HEK293T (cell line): ENCODE measurements around the gene GNL3L.
"Not testable (repeated sequence)": the region's sequence is repeated elsewhere in the genome, so short reads cannot be mapped to it uniquely, and the experiment has no call there.

Experiments used
- CTCF ChIA-PET: fragments of 350-600 bp; formaldehyde crosslinking; extraction: SDS; loops from one replicate; lab custom pipeline; 2021; ENCODE audit warnings: antibody characterized with exemption, inconsistent platforms; lab: Yijun Ruan, JAX
- POLR2A ChIA-PET: fragments of 350-600 bp; formaldehyde crosslinking; extraction: SDS; loops from one replicate; lab custom pipeline; 2020; ENCODE audit warnings: antibody characterized with exemption, inconsistent platforms; lab: Yijun Ruan, JAX
- DNase-seq: peaks from one replicate; pipeline ENCODE4 v3.0.0; 2012; ENCODE audit warnings: mixed read lengths; ENCODE audit errors: extremely low spot score
- ARNT ChIP-seq: fragments of 450-650 bp; IDR thresholded peaks from 2 replicates; pipeline ENCODE4 v1.6.1; 2017; ENCODE audit warnings: mild to moderate bottlenecking
- BHLHE40 ChIP-seq: fragments of 450-650 bp; IDR thresholded peaks from 2 replicates; pipeline ENCODE4 v1.6.1; 2016; ENCODE audit warnings: mild to moderate bottlenecking, moderate library complexity, borderline replicate concordance
- CTBP1 ChIP-seq: fragments of 450-650 bp; IDR thresholded peaks from 2 replicates; pipeline ENCODE4 v1.6.1; 2016; ENCODE audit warnings: borderline replicate concordance
- ELF4 ChIP-seq: fragments of 450-650 bp; IDR thresholded peaks from 2 replicates; pipeline ENCODE4 v1.6.1; 2017; ENCODE audit warnings: antibody characterized with exemption
- FOXA1 ChIP-seq: fragments of 450-650 bp; IDR thresholded peaks from 2 replicates; pipeline ENCODE4 v1.6.1; 2016; ENCODE audit warnings: mild to moderate bottlenecking
- FOXK2 ChIP-seq: fragments of 450-650 bp; IDR thresholded peaks from 2 replicates; pipeline ENCODE4 v1.6.1; 2016; ENCODE audit warnings: mild to moderate bottlenecking
- FOXM1 ChIP-seq: fragments of 450-650 bp; IDR thresholded peaks from 2 replicates; pipeline ENCODE4 v1.6.1; 2017; ENCODE audit warnings: mild to moderate bottlenecking, borderline replicate concordance
- HDGF ChIP-seq: fragments of 450-650 bp; IDR thresholded peaks from 2 replicates; pipeline ENCODE4 v1.6.1; 2017; ENCODE audit warnings: antibody characterized with exemption, borderline replicate concordance
- L3MBTL2 ChIP-seq: fragments of 450-650 bp; conservative IDR thresholded peaks from 2 replicates; pipeline ENCODE4 v1.6.1; 2016; ENCODE audit warnings: mild to moderate bottlenecking
- LEF1 ChIP-seq: fragments of 450-650 bp; IDR thresholded peaks from 2 replicates; pipeline ENCODE4 v1.6.1; 2017; ENCODE audit warnings: mild to moderate bottlenecking, borderline replicate concordance
- NFRKB ChIP-seq: fragments of 450-650 bp; IDR thresholded peaks from 2 replicates; pipeline ENCODE4 v1.6.1; 2016; ENCODE audit warnings: mild to moderate bottlenecking, moderate library complexity
- PKNOX1 ChIP-seq: fragments of 450-650 bp; IDR thresholded peaks from 2 replicates; pipeline ENCODE4 v1.6.1; 2016
- SP1 ChIP-seq: fragments of 450-650 bp; IDR thresholded peaks from 2 replicates; pipeline ENCODE4 v1.6.1; 2017
- SUZ12 ChIP-seq: fragments of 450-650 bp; IDR thresholded peaks from 2 replicates; pipeline ENCODE4 v1.6.1; 2016; ENCODE audit warnings: mild to moderate bottlenecking
- TARDBP ChIP-seq: fragments of 450-650 bp; IDR thresholded peaks from 2 replicates; pipeline ENCODE4 v1.6.1; 2016
- ZNF384 ChIP-seq: fragments of 450-650 bp; IDR thresholded peaks from 2 replicates; pipeline ENCODE4 v1.6.1; 2016

Gene GNL3L

GRCh38 chrX:54529552-54530356, at the start of gene GNL3L:
Gene GNL3L, plus strand, starts transcription at chrX:54530219. Its CDS starts 2,348 bp downstream, at chrX:54532567.
- CTCF ChIA-PET = interaction anchor here (0.5 kb wide), 1 partner anchor 177 kb away, joined by 3 read pairs; no protein-coding TSS in a partner anchor
- TF ChIP-seq SP1 (no peak), ELF4 (peak; percentile 42), LEF1 (no peak), TARDBP (no peak), PKNOX1 (peak; percentile 95), FOXM1 (no peak), FOXA1 (no peak), ZNF384 (no peak), NFRKB (peak; percentile 86), L3MBTL2 (peak; percentile 96), BHLHE40 (no peak)
- POLR2A ChIA-PET = interaction anchor here (0.6 to 2.1 kb wide), 11 partner anchors 10 to 487 kb away, joined by 3 to 13 read pairs (median 4); partner anchors contain the start of genes APEX2, MAGED2 and TSR2
- DNase-seq = peak; percentile 91

- TF ChIP-seq L3MBTL2 (no peak), TARDBP (no peak), BHLHE40 (no peak), SUZ12 (no peak), PKNOX1 (no peak), ELF4 (no peak), CTBP1 (no peak)
- no peak for DNase-seq
- CTCF ChIA-PET = interaction anchor here (0.6 to 1.4 kb wide), 2 partner anchors 9 to 21 kb away, joined by 3 to 4 read pairs; no protein-coding TSS in a partner anchor
- POLR2A ChIA-PET = no interaction called here
These were observed 47.0 kb upstream of the GNL3L start for GRCh38 chrX:54482839-54483593.

GRCh38 chrX:54483946-54484345, 46.1 kb upstream of the GNL3L start:
- no peak for DNase-seq
- POLR2A ChIA-PET = no interaction called here
- no peak for TF ChIP-seq PKNOX1
- TF ChIP-seq SUZ12 = no peak
- CTCF ChIA-PET = no interaction called here

- no peak for TF ChIP-seq ZNF384
- no peak for TF ChIP-seq LEF1
- no peak for TF ChIP-seq CTBP1
- TF ChIP-seq FOXK2 = no peak
- ChIA-PET POLR2A (no interaction called here), CTCF (no interaction called here)
- DNase-seq = no peak
These were observed 45.4 kb upstream of the GNL3L start for GRCh38 chrX:54484666-54485065.

GRCh38 chrX:54489819-54490218, 40.2 kb upstream of the GNL3L start:
- POLR2A ChIA-PET, DNase-seq, CTCF ChIA-PET: not testable (repeated sequence)

GRCh38 chrX:54492340-54492739, 37.7 kb upstream of the GNL3L start:
- no peak for DNase-seq
- ChIA-PET POLR2A (no interaction called here), CTCF (no interaction called here)
- TF ChIP-seq TARDBP (no peak), ELF4 (no peak), SUZ12 (no peak), BHLHE40 (no peak), PKNOX1 (no peak), L3MBTL2 (no peak), FOXK2 (no peak), HDGF (no peak), SP1 (no peak), FOXA1 (no peak), FOXM1 (no peak), ZNF384 (no peak), LEF1 (no peak), NFRKB (no peak), ARNT (no peak), CTBP1 (no peak)
